Liver (tissue), 3 donors: ENCODE measurements around the gene IQCH.

ENCODE experiments used
- EGR1 ChIP-seq, 2 donors: IDR thresholded peaks; 2 replicates each; pipeline ENCODE4 v1.6.1; 2016 to 2018; ENCODE audit warnings: antibody characterized with exemption in 2 of 2, low read depth in 2 of 2
- FOXA1 ChIP-seq: IDR thresholded peaks from 2 replicates; pipeline ENCODE4 v1.6.1; 2016; ENCODE audit warnings: antibody characterized with exemption
- FOXA2 ChIP-seq: IDR thresholded peaks from 2 replicates; pipeline ENCODE4 v1.6.1; 2016; ENCODE audit warnings: antibody characterized with exemption
- GABPA ChIP-seq, 2 donors: IDR thresholded peaks in 1 of 2; conservative IDR thresholded peaks in 1 of 2; 2 replicates each; pipeline ENCODE4 v1.6.1; 2016; ENCODE audit warnings: antibody characterized with exemption in 2 of 2, mild to moderate bottlenecking in 1 of 2, moderate library complexity in 1 of 2
- HNF4G ChIP-seq: IDR thresholded peaks from 2 replicates; pipeline ENCODE4 v1.6.1; 2016; ENCODE audit warnings: antibody characterized with exemption
- RAD21 ChIP-seq, 2 donors: IDR thresholded peaks; 2 replicates each; pipeline ENCODE4 v1.6.1; 2016; ENCODE audit warnings: antibody characterized with exemption in 2 of 2, mild to moderate bottlenecking in 2 of 2
- SP1 ChIP-seq: IDR thresholded peaks from 2 replicates; pipeline ENCODE4 v1.6.1; 2018; ENCODE audit warnings: antibody characterized with exemption, mild to moderate bottlenecking
- TAF1 ChIP-seq: conservative IDR thresholded peaks from 2 replicates; pipeline ENCODE4 v1.6.1; 2016; ENCODE audit warnings: antibody characterized with exemption, mild to moderate bottlenecking
- YY1 ChIP-seq: IDR thresholded peaks from 2 replicates; pipeline ENCODE4 v1.6.1; 2016; ENCODE audit warnings: antibody characterized with exemption, mild to moderate bottlenecking
- TF ChIP-seq, protein P1 (sequence below): fragments of 150-350 bp; IDR thresholded peaks from 2 replicates; pipeline ENCODE4 v1.5.1; 2017; ENCODE audit warnings: improper control_type of control experiment, low read depth, low read length; ENCODE audit not compliant: missing input control
- TF ChIP-seq, protein P2 (sequence below): IDR thresholded peaks from 2 replicates; pipeline ENCODE4 v1.6.1; 2016; ENCODE audit warnings: antibody characterized with exemption, mild to moderate bottlenecking
- TF ChIP-seq, protein P3 (sequence below): IDR thresholded peaks from 2 replicates; pipeline ENCODE4 v1.6.1; 2016; ENCODE audit warnings: antibody characterized with exemption
- TF ChIP-seq, protein P4 (sequence below): IDR thresholded peaks from 2 replicates; pipeline ENCODE4 v1.6.1; 2016; ENCODE audit warnings: antibody characterized with exemption
- donor health status: healthy.
- donor health status: healthy.

DNA sequence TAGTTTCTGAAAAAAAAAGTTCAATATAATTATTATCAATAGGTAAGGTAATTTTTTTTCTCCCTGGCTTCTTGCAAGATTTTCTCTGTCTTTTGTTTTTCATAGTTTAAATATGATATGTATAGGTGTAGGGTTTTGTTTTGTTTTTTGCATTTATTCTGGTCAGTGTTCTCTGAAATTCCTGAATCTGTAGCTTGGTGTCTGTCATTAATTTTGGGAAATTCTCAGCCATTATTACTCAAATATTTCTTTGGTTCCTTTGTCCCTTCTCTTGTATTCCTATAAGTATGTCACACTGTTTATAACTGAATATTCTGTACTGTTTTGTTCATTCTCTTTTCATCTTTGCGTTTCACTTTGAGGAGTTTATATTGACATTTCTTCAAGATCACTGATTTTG lies 22.1 kb downstream of the IQCH start:
- TF ChIP-seq, protein P1, sequence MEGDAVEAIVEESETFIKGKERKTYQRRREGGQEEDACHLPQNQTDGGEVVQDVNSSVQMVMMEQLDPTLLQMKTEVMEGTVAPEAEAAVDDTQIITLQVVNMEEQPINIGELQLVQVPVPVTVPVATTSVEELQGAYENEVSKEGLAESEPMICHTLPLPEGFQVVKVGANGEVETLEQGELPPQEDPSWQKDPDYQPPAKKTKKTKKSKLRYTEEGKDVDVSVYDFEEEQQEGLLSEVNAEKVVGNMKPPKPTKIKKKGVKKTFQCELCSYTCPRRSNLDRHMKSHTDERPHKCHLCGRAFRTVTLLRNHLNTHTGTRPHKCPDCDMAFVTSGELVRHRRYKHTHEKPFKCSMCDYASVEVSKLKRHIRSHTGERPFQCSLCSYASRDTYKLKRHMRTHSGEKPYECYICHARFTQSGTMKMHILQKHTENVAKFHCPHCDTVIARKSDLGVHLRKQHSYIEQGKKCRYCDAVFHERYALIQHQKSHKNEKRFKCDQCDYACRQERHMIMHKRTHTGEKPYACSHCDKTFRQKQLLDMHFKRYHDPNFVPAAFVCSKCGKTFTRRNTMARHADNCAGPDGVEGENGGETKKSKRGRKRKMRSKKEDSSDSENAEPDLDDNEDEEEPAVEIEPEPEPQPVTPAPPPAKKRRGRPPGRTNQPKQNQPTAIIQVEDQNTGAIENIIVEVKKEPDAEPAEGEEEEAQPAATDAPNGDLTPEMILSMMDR: no peak
- TF ChIP-seq HNF4G (no peak), TAF1 (no peak), RAD21 (IDR thresholded peaks at IDR 0.05) (no peak), FOXA2 (no peak), EGR1 (IDR thresholded peaks at IDR 0.05; ENCODE audit: low read depth in 2 of 2) (no peak), GABPA (IDR thresholded peaks at IDR 0.05 in 1 of 2, conservative IDR thresholded peaks at IDR 0.05 in 1 of 2) (no peak), YY1 (no peak), SP1 (no peak), FOXA1 (no peak)
- TF ChIP-seq, protein P2, sequence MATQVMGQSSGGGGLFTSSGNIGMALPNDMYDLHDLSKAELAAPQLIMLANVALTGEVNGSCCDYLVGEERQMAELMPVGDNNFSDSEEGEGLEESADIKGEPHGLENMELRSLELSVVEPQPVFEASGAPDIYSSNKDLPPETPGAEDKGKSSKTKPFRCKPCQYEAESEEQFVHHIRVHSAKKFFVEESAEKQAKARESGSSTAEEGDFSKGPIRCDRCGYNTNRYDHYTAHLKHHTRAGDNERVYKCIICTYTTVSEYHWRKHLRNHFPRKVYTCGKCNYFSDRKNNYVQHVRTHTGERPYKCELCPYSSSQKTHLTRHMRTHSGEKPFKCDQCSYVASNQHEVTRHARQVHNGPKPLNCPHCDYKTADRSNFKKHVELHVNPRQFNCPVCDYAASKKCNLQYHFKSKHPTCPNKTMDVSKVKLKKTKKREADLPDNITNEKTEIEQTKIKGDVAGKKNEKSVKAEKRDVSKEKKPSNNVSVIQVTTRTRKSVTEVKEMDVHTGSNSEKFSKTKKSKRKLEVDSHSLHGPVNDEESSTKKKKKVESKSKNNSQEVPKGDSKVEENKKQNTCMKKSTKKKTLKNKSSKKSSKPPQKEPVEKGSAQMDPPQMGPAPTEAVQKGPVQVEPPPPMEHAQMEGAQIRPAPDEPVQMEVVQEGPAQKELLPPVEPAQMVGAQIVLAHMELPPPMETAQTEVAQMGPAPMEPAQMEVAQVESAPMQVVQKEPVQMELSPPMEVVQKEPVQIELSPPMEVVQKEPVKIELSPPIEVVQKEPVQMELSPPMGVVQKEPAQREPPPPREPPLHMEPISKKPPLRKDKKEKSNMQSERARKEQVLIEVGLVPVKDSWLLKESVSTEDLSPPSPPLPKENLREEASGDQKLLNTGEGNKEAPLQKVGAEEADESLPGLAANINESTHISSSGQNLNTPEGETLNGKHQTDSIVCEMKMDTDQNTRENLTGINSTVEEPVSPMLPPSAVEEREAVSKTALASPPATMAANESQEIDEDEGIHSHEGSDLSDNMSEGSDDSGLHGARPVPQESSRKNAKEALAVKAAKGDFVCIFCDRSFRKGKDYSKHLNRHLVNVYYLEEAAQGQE: no peak
- TF ChIP-seq, protein P3, sequence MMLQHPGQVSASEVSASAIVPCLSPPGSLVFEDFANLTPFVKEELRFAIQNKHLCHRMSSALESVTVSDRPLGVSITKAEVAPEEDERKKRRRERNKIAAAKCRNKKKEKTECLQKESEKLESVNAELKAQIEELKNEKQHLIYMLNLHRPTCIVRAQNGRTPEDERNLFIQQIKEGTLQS: no peak
- TF ChIP-seq, protein P4, sequence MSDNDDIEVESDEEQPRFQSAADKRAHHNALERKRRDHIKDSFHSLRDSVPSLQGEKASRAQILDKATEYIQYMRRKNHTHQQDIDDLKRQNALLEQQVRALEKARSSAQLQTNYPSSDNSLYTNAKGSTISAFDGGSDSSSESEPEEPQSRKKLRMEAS: no peak
